Right ventricle myocardium inferior (tissue), 1 donor: ENCODE measurements around the gene LMTK3. TPM values are rescaled to one million over a fixed set of nuclear protein-coding genes. Genes with fewer than 3 reads are reported as not detected.

Source experiments
- ATAC-seq: fragments of 200-7000 bp; cut with Tn5 transposase; one replicate; pipeline ENCODE4 v1.9.1; 2020; ENCODE audit warnings: mild to moderate bottlenecking, moderate library complexity
- DNase-seq: peaks from one replicate; pipeline ENCODE4 v3.0.0; 2021; ENCODE audit errors: missing footprints
- intact Hi-C: fragments of 100-400 bp; cut with DNase I; formaldehyde crosslinking; loops from one replicate; pipeline ENCODE4 v1.11.0; 2022
- long read RNA-seq: library from polyadenylated mRNA; unstranded; transcript quantifications from one replicate; pipeline ENCODE4 v2.0.0, GENCODE V29; 2021
- total RNA-seq: library from RNA; stranded (reverse); fragmentation: NEBNext Ultra II Directional; extraction: Animal tissue kit (Norgen Biotek cat#: 25700); gene quantifications from one replicate; pipeline ENCODE4 v1.2.1, GENCODE V29; 2021
- donor health status: DM: no; HTN: yes; CAD: no; lungs with severe emphysema.

LMTK3 gene
- total RNA-seq = 0.70 TPM
- long read RNA-seq, partial matches to known transcripts = 0 of 1 reads
- long read RNA-seq, other reads (novel, unspliced or antisense) = 1 of 1 reads

GRCh38 chr19:48511800-48512503 lies at the start of gene LMTK3:
TSS of gene LMTK3 (minus strand) at chr19:48511835. CDS start at chr19:48511576, 259 bp downstream.
- intact Hi-C loops = loop anchor here (5.0 kb wide), 1 partner anchor 60 kb away; no protein-coding TSS in a partner anchor
- DNase-seq (no peak), ATAC-seq (no peak)

GRCh38 chr19:48561412-48561811 lies 49.8 kb upstream of the LMTK3 start:
- ATAC-seq = no peak
- intact Hi-C loops = no loop called here
- no peak for DNase-seq

- ATAC-seq (no peak), DNase-seq (peak; percentile 28)
- intact Hi-C loops = no loop called here
These were observed 48.5 kb upstream of the LMTK3 start for GRCh38 chr19:48560095-48560530.

GRCh38 chr19:48558018-48558684 lies 46.5 kb upstream of the LMTK3 start:
- DNase-seq = peak; percentile 49
- ATAC-seq = no peak
- intact Hi-C loops = no loop called here

GRCh38 chr19:48556825-48557224 lies 45.2 kb upstream of the LMTK3 start:
- no peak for ATAC-seq
- intact Hi-C loops = no loop called here
- DNase-seq = no peak

GRCh38 chr19:48556163-48556562 lies 44.5 kb upstream of the LMTK3 start:
- peak; percentile 18 for DNase-seq
- ATAC-seq = no peak
- intact Hi-C loops = no loop called here

GRCh38 chr19:48554385-48555091 lies 42.9 kb upstream of the LMTK3 start:
- DNase-seq (peak; percentile 53), ATAC-seq (no peak)
- intact Hi-C loops = no loop called here

GRCh38 chr19:48553676-48554384 lies 42.2 kb upstream of the LMTK3 start:
- ATAC-seq (no peak), DNase-seq (peak; percentile 16)
- intact Hi-C loops = no loop called here

- intact Hi-C loops = no loop called here
- DNase-seq (no peak), ATAC-seq (no peak)
These were observed 41.0 kb upstream of the LMTK3 start for GRCh38 chr19:48552406-48553322.

GRCh38 chr19:48551437-48552302 lies 40.0 kb upstream of the LMTK3 start, which contains the start of gene SULT2B1:
TSS of gene SULT2B1 (plus strand) at chr19:48552172. CDS start at chr19:48552253, 81 bp downstream.
- no peak for ATAC-seq
- intact Hi-C loops = no loop called here
- DNase-seq = peak; percentile 66

- DNase-seq = no peak
- intact Hi-C loops = no loop called here
- no peak for ATAC-seq
These were observed 37.7 kb upstream of the LMTK3 start for GRCh38 chr19:48549380-48549779.

- DNase-seq = no peak
- ATAC-seq = no peak
- intact Hi-C loops = no loop called here
These were observed 36.7 kb upstream of the LMTK3 start for GRCh38 chr19:48548253-48548911.

GRCh38 chr19:48547722-48548121 lies 36.1 kb upstream of the LMTK3 start:
- intact Hi-C loops = no loop called here
- ATAC-seq (no peak), DNase-seq (no peak)

- no peak for DNase-seq
- ATAC-seq = no peak
- intact Hi-C loops = no loop called here
These were observed 33.5 kb upstream of the LMTK3 start for GRCh38 chr19:48544856-48545750.

GRCh38 chr19:48543121-48543710 lies 31.6 kb upstream of the LMTK3 start:
- DNase-seq = no peak
- intact Hi-C loops = no loop called here
- ATAC-seq = no peak
